B cell (primary cell): ENCODE results near the gene LPGAT1. TPM values are rescaled to one million over a fixed set of nuclear protein-coding genes. Genes with fewer than 3 reads are reported as not detected.

Experiments
- ATAC-seq: fragments of 200-7000 bp; cut with Tn5 transposase; one replicate; pipeline ENCODE4 v1.10.0; 2021; ENCODE audit warnings: low read depth, mild to moderate bottlenecking, moderate number of reproducible peaks, moderate library complexity
- CTCF ChIA-PET: fragments of 350-600 bp; sonication (Branson Sonifier 250); formaldehyde crosslinking; loops from one replicate; lab custom pipeline; 2021; ENCODE audit warnings: antibody characterized with exemption, inconsistent platforms; lab: Charles Lee
- POLR2A ChIA-PET: fragments of 350-600 bp; sonication (Branson Sonifier 250); formaldehyde crosslinking; loops from one replicate; lab custom pipeline; 2021; ENCODE audit warnings: antibody characterized with exemption; lab: Charles Lee
- DNase-seq: peaks from one replicate; pipeline ENCODE4 v3.0.0; 2013
- H2AFZ ChIP-seq: 2 replicates; pipeline ENCODE4 v1.6.1; 2012; ENCODE audit warnings: mild to moderate bottlenecking, low read depth, low read length; ENCODE audit not compliant: insufficient read depth, poor library complexity, severe bottlenecking
- H3K27ac ChIP-seq, 2 donors: 1 replicate in 1 of 2; 2 replicates in 1 of 2; pipeline ENCODE4 v1.5.1; 2012 to 2013; ENCODE audit warnings: low read length in 2 of 2, mild to moderate bottlenecking in 2 of 2, moderate library complexity in 1 of 2
- H3K27me3 ChIP-seq, 4 experiments: fragments of 200-600 bp in 1 of 4; sonication (generic) in 1 of 4; replicated peaks in 1 of 4; 1 replicate in 2 of 4; 2 replicates in 2 of 4; pipeline versions ENCODE4 v1.6.1 to v1.7.0; 2013 to 2016; ENCODE audit warnings: low read length in 3 of 4, mild to moderate bottlenecking in 2 of 4, mixed read lengths in 1 of 4, moderate library complexity in 1 of 4; ENCODE audit not compliant: insufficient read depth in 4 of 4, control insufficient read depth in 3 of 4; ENCODE audit errors: control extremely low read depth in 1 of 4
- H3K36me3 ChIP-seq, 2 experiments: replicated peaks in 1 of 2; 1 replicate in 1 of 2; 2 replicates in 1 of 2; pipeline versions ENCODE4 v1.6.1 to v1.7.1; 2013; ENCODE audit warnings: low read length in 1 of 2; ENCODE audit not compliant: insufficient read depth in 2 of 2, control insufficient read depth in 1 of 2; ENCODE audit errors: control extremely low read depth in 1 of 2, extremely low read depth in 1 of 2
- H3K4me1 ChIP-seq, 2 donors: fragments of 200-600 bp in 1 of 2; sonication (generic) in 1 of 2; 1 replicate in 1 of 2; 2 replicates in 1 of 2; pipeline versions ENCODE4 v1.5.1 to v1.6.1; 2013 to 2017; ENCODE audit warnings: low read length in 2 of 2; ENCODE audit not compliant: control insufficient read depth in 2 of 2, insufficient read depth in 2 of 2
- H3K4me2 ChIP-seq: replicated peaks from 2 replicates; pipeline ENCODE3; 2012; ENCODE audit warnings: mild to moderate bottlenecking, low read depth, low read length; ENCODE audit not compliant: poor library complexity, severe bottlenecking
- H3K4me3 ChIP-seq, 5 experiments: fragments of 200-600 bp in 1 of 5; sonication (generic) in 1 of 5; 1 replicate in 3 of 5; 2 replicates in 2 of 5; pipeline versions ENCODE4 v1.5.1 to v1.7.0; 2011 to 2016; ENCODE audit warnings: low read length in 4 of 5, mild to moderate bottlenecking in 4 of 5, low read depth in 2 of 5, control low read depth in 1 of 5, moderate library complexity in 1 of 5; ENCODE audit not compliant: insufficient read depth in 1 of 5; ENCODE audit errors: control extremely low read depth in 1 of 5, extremely low read depth in 1 of 5
- H3K79me2 ChIP-seq: fragments of 200-600 bp; sonication (generic); one replicate; pipeline ENCODE4 v1.6.0; 2016; ENCODE audit warnings: low read length; ENCODE audit not compliant: control insufficient read depth, insufficient read depth
- H3K9ac ChIP-seq: fragments of 200-600 bp; sonication (generic); 2 replicates; pipeline ENCODE4 v1.6.1; 2017; ENCODE audit warnings: mild to moderate bottlenecking, low read length, moderate library complexity
- H3K9me3 ChIP-seq, 3 donors: one replicate each; pipeline versions ENCODE4 v1.6.1 to v1.7.1; 2013; ENCODE audit warnings: low read length in 2 of 3; ENCODE audit not compliant: control insufficient read depth in 2 of 3, insufficient read depth in 1 of 3; ENCODE audit errors: control extremely low read depth in 1 of 3
- H4K20me1 ChIP-seq: 2 replicates; pipeline ENCODE4 v1.6.0; 2012; ENCODE audit warnings: mild to moderate bottlenecking, low read length; ENCODE audit not compliant: insufficient read depth, control insufficient read depth, poor library complexity, severe bottlenecking
- H3K27ac Mint-ChIP-seq: one replicate; pipeline ENCODE4 v1.8.0; 2021; ENCODE audit warnings: mixed read lengths
- H3K27me3 Mint-ChIP-seq: one replicate; pipeline ENCODE4 v1.8.0; 2021; ENCODE audit warnings: mixed read lengths
- H3K4me1 Mint-ChIP-seq: one replicate; pipeline ENCODE4 v1.8.0; 2021; ENCODE audit warnings: mixed read lengths
- H3K4me3 Mint-ChIP-seq: one replicate; pipeline ENCODE4 v1.8.0; 2021; ENCODE audit warnings: mixed read lengths
- H3K9me3 Mint-ChIP-seq: one replicate; pipeline ENCODE4 v1.8.0; 2022; ENCODE audit warnings: mixed read lengths; ENCODE audit not compliant: insufficient read depth
- EZH2 ChIP-seq: IDR thresholded peaks from 2 replicates; pipeline ENCODE4 v1.6.1; 2012; ENCODE audit warnings: borderline replicate concordance, low read depth, mild to moderate bottlenecking, moderate library complexity, low read length; ENCODE audit not compliant: insufficient read depth, poor library complexity, severe bottlenecking
- WGBS: methylation state at CpG from one replicate; pipeline ENCODE4 v1.1.5; 2013; ENCODE audit warnings: missing lambda C conversion rate; ENCODE audit not compliant: insufficient coverage; 5-methylcytosine and 5-hydroxymethylcytosine counted together
- intact Hi-C: fragments of 100-400 bp; cut with micrococcal nuclease; formaldehyde crosslinking; loops from one replicate; pipeline ENCODE4 v1.10.0; 2022
- polyA plus RNA-seq: library from polyadenylated mRNA; depleted of rRNA; stranded (reverse); fragments of >200 nt; gene quantifications from 2 replicates; pipeline ENCODE4 v1.2.3, GENCODE V29; 2012
- total RNA-seq, 2 donors: library from RNA; stranded (reverse); fragments of 120-200 nt in 1 of 2; gene quantifications; 1 replicate in 1 of 2; 2 replicates in 1 of 2; pipeline versions ENCODE4 v1.2.3 to v1.2.4, GENCODE V29; 2013 to 2022
- TF ChIP-seq, protein P1 (sequence below): fragments of 200-600 bp; IDR thresholded peaks from one replicate; pipeline ENCODE4 v1.8.0; 2022; ENCODE audit warnings: antibody characterized with exemption, mild to moderate bottlenecking

Gene LPGAT1
- total and polyA plus RNA-seq, 2 donors (not counting 1 experiment from before 2014, with no cell fraction given) = 9.3 to 63.8 TPM

DNA sequence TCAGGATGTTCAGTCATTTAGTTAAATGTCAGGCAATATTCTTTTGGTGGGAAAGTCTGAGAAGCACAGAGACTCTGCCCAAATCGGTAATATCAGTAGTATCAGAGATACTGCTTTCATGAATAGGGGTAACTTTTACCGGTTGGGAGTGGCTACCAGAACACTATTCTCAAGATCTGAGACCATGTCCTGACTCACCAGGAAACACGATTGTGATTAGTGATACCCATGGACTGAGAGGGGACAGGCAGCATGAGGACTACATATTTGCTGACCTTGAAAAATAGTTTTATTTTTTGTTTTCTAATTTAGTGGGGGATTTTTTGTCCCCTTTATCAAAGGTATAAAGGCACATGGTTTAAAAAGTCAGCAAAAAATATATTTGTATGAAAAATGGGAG lies 79.1 kb downstream of the LPGAT1 start:
- Histone ChIP-seq H3K36me3 (peaks cover 26 to 35% of the 10 kb centered on the region in 2 experiments), H3K9me3 (no peaks in the 10 kb centered on the region), H4K20me1 (no peaks in the 10 kb centered on the region), H3K4me1 (no peaks in the 10 kb centered on the region), H3K9ac (no peak overlapping the region), H3K27me3 (no peaks in the 10 kb centered on the region), H3K79me2 (no peaks in the 10 kb centered on the region), H3K4me3 (no peak overlapping the region), H2AFZ (no peak overlapping the region), H3K27ac (no peak overlapping the region), H3K4me2 (no peak overlapping the region)
- POLR2A ChIA-PET = no interaction called here
- no peak for DNase-seq
- ATAC-seq = no peak
- Mint-ChIP-seq H3K9me3 (no peaks in the 10 kb centered on the region), H3K27me3 (no peaks in the 10 kb centered on the region), H3K4me3 (no peak overlapping the region), H3K27ac (no peak overlapping the region), H3K4me1 (no peaks in the 10 kb centered on the region)
- intact Hi-C loops = no loop called here
- CTCF ChIA-PET = no interaction called here
- 78% methylated on average over 2 of the region's 3 CpGs for WGBS
- TF ChIP-seq, protein P1, sequence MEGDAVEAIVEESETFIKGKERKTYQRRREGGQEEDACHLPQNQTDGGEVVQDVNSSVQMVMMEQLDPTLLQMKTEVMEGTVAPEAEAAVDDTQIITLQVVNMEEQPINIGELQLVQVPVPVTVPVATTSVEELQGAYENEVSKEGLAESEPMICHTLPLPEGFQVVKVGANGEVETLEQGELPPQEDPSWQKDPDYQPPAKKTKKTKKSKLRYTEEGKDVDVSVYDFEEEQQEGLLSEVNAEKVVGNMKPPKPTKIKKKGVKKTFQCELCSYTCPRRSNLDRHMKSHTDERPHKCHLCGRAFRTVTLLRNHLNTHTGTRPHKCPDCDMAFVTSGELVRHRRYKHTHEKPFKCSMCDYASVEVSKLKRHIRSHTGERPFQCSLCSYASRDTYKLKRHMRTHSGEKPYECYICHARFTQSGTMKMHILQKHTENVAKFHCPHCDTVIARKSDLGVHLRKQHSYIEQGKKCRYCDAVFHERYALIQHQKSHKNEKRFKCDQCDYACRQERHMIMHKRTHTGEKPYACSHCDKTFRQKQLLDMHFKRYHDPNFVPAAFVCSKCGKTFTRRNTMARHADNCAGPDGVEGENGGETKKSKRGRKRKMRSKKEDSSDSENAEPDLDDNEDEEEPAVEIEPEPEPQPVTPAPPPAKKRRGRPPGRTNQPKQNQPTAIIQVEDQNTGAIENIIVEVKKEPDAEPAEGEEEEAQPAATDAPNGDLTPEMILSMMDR = no peak
- TF ChIP-seq EZH2 = no peak

DNA sequence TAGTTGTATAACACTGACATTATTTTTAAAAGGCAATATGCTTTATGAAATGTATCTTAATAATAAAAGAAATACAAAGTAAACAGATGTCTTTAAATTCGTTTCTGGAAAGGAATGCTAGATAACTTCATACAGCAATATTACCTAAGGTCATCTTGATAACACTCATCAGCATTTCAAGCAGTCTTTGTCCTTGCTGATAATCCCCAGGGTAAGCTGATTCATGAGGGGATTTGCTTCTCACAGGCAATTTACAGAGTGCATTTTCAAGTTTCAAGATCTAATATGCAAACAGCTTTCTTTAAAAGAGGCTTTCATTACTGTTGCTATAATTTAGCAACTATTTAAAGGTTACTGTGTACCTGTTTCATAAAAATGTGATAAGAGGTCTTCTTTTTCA lies 80.0 kb downstream of the LPGAT1 start:
- CTCF ChIA-PET = no interaction called here
- Histone ChIP-seq H3K4me3 (no peak overlapping the region), H3K4me2 (no peak overlapping the region), H2AFZ (no peak overlapping the region), H3K9me3 (no peaks in the 10 kb centered on the region), H3K79me2 (no peaks in the 10 kb centered on the region), H4K20me1 (no peaks in the 10 kb centered on the region), H3K4me1 (no peaks in the 10 kb centered on the region), H3K9ac (no peak overlapping the region), H3K27me3 (no peaks in the 10 kb centered on the region), H3K27ac (no peak overlapping the region), H3K36me3 (peaks cover 26 to 35% of the 10 kb centered on the region in 2 experiments)
- POLR2A ChIA-PET = no interaction called here
- Mint-ChIP-seq H3K4me1 (no peaks in the 10 kb centered on the region), H3K27me3 (no peaks in the 10 kb centered on the region), H3K9me3 (no peaks in the 10 kb centered on the region), H3K4me3 (no peak overlapping the region), H3K27ac (no peak overlapping the region)
- intact Hi-C loops = no loop called here
- ATAC-seq (no peak), DNase-seq (no peak)
- WGBS = no CpG with 5 or more reads among the region's 1 CpG
- TF ChIP-seq, protein P1 = no peak
- TF ChIP-seq EZH2 = no peak
